Bone marrow (tissue), 2 donors: Measurements from ENCODE around the gene MYRFL.
"Not testable (repeated sequence)": the region's sequence is repeated elsewhere in the genome, so short reads cannot be mapped to it uniquely, and the experiment has no call there.

Experiments used
- DNase-seq, 2 donors: peaks; one replicate each; lab custom pipeline; 2025; lab: John Stamatoyannopoulos, UW

MYRFL gene

DNA sequence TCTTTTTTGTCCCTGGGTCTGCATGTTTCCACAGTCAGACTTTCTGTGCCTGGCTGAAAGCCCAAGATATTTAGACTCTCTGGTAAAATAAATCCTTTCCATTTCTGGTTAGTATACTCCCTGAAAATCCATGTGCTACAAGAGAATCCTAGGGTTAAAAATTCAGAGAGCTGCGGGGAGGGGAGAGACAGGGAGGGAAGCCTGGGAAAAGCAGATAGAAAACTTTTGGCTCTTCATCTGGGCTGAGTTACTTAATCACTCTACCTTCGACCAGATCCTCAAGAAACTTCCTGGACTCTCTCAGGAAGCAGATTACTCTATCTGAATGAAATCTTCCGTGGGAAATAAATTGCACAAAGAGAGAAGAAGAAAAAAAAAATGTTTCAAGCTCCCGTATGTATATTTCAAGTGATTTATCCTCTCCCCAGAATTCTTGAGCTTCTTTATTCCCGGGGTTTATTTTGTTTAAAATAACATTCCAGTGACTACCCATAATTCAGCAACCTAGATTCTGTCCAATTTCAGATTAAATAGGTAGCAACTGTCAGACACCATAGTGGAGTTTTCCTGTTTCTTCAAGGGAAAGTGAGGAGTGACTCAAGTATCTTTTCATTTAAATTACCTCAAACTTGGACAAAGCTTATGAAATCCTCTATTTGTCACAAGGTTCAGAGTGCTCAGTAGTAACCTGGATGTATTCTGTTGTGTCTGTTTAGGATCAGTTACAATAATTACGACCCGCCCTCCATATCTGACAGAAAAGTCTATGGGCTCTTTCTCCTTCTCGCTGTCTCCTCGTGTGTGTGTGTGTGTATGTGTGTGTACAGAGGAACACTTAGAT lies 163.7 kb downstream of the MYRFL start:
- DNase-seq: no peak

DNA sequence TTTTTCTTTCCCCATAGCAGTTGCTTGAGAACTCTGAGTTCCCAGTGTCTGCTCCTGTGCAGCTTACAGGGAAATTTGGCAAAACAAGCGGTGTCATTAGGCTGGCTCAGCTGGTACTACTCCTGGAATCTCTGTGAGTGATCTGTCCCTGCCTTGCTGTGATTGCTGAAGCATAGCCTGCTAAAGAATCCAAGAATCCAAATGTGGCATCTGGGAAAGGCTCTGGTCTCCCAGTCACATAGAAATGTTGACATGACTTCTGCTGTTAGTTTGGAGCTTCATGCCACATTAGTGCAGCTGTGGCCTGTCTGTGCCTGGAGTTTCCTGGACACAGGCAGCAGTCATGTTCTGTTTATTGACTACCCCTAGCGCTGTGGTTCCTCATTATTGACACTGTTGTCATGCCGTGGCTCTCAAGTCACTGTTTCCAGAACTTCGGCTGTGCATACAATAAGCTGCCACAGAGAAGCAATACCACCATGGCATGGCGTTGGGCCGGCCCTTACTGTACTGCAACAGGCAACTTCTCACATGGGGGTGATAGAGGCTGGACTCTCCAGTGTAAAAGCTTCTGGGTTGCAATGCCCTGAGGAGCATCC lies 166.8 kb downstream of the MYRFL start:
- DNase-seq: no peak

DNA sequence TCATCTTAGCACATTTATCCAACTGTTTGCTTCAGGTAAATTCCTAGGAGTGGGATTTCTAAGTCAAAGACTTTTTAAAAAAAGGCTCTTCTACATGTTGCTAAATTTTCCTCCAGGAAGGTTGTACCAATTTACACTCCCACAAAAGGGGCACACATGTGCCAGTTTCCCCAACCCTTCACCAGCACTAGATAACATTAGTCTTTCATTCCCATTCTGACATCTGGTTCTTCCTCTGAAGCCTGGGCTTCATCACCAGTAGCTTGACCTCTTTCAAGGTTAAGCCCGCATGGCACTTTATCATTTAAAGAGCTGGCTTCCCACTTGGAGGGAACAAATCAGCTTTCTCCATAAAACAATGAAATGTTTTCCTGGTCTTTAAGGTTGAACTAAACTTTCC lies 168.4 kb downstream of the MYRFL start:
- DNase-seq: no peak

DNA sequence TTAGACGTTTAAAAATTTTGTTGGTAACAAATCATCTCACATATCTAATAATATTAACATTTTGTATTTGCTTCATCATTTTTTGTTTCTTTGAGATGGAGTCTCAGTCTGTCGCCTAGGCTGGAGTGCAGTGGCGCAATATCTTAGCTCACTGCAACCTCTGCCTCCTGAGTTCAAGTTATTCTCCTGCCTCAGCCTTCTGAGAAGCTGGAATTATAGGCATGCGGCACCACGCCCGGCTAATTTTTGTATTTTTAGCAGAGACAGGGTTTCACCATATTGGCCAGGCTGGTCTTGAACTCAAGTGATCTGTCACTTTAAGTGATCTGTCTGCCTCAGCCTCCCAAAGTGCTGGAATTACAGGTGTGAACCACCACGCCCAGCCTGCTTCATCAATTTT lies 169.1 kb downstream of the MYRFL start:
- not testable (repeated sequence) for DNase-seq

DNA sequence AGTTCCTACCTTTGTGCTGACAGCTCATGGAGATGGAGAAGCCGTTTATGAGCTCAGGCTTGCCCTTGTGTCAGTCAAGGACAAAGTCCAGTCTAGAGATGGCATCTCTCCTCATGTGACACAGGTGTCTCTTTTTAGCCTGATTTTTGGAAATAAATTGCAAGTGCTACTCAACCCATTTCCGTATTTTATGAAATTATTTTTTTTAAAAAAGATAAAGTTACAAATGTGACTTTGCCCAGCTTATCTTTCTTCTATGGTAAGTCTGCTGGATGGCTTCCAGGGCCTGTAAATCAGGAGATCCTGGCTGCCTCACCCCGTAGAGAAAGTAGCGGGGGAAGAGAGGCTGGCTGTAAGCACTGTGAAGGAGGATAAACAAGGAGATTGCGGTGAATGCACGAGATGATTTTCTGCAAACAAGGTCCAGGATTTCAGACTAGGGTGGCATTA lies 169.7 kb downstream of the MYRFL start:
- DNase-seq: no peak

DNA sequence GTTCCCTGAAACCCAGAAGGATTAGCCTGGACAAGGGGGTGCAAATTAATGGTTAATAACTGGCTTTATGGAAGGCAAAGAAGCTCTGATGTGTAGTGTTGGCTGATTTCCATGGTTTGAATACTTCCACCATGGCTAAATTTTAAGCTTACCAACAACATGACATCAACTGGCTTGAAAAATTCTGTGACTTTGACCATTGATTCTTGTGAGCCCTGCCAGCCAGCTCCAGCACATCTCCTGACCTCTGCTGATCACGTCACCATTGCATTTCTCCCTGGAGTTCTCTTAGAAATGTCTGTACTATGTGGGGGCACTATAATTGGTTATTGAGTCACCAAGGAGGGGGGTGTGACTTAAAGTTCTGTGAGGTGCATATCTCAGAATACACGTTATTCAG lies 171.2 kb downstream of the MYRFL start:
- DNase-seq: no peak

DNA sequence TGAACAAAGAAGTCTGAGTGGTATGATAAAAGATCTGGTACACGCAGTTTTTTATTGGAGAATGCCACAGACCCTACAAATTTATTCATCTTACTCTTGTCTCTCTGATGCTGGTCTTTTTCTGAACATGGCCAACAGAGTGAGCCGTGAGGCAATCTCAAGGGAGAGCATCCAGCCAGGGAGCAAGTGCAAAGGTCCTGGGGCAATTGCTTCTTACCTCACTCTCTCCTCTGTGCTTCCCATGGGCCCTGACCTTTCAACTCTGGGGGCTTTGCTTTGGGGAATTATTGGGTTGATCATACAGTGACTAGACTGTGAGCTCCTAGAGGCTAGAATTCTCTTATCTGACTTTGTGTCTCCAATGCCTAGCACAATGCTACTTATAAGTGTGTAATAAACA lies 171.7 kb downstream of the MYRFL start:
- no peak for DNase-seq

DNA sequence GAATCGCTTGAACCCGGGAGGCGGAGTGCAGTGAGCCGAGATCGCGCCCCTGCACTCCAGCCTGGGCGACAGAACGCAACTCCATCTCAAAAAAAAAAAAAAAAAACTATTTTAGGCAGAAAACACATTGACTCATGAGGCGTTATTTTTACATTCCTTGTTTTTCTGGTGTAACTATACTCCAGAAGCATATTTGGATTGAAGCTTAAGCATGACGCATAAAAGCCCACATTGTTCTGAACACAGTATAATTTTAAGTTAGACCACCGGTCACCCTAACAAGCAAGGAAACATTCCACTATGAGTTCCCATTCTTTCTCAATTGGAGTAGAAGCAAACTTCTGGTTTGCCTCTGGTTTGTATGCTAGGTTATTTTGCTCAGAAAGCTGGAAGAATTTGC lies 173.0 kb downstream of the MYRFL start:
- DNase-seq: no peak

DNA sequence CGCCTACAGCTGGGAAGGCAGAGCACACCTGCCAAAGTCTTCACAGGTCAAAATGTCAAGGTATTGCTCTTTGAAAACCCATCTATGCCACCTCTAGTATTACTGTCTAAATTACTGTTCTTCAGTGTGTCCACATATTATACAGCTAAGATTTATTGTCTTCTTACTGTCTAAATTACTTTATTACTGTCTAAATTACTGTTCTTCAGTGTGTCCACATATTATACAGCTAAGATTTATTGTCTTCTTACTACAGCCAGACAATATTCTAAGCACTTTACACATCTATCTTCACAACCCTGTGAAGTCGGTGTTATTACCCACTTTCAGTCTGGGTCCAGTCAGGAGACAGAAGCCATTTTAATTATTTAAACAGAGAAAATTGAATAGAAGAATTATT lies 173.9 kb downstream of the MYRFL start:
- no peak for DNase-seq

DNA sequence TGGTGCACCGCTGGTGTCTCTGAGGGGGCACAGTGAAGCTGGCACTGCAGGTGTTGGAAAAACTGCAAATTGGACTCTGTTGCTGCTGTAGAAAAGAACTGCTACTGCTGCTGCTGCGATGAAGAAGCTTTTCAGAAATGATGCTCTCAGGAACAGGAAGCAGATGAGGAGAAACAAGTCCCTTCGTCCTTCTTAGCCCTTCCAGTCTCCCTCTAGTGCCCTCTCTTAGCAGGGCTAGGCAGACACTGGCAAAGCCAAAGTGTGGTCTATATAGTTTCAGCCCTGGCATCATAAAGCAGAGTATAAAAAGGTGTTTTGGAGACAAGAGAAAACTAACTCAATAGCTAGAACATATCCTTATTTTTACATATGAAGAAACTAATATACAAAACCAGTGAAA lies 174.5 kb downstream of the MYRFL start:
- DNase-seq: no peak

DNA sequence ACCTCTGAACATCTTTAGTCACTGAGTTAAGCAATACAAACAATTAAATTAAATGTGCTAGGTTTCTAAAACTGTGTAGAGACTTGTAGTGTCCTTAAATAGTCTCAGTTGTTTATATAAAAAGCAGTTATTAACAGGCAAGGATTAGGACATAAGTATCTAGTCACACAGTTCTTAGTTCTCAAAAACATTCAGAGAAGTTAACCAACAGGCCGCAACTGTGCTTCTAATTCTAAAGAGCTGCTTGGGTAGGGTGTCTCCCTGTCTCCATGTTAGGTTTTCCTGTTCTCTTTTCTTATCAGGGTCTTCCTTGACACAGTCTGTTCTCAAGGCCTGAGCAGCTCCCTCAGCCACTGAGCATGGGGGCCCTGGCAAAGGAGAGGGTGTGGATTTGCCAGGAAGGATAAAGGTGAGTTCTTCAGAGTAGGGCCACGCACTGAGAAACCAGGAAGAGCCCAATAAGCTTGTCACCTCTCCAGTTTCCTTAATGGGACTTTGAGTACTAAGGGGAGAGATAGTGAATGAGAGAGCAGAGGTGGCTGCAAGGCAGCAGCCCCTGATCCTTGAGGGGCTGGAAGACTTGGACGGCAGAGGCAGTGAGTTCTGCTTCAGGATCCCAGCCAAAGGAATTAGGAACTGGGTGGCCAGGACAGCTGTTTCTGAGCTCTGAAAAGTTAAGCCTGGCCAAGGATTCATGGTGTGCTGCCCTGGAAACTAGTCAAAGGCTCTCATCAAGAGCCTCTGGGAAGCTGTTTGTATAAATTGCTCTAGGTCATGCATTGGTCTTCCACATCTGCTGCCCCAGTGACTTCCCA lies 177.3 kb downstream of the MYRFL start:
- DNase-seq: no peak

DNA sequence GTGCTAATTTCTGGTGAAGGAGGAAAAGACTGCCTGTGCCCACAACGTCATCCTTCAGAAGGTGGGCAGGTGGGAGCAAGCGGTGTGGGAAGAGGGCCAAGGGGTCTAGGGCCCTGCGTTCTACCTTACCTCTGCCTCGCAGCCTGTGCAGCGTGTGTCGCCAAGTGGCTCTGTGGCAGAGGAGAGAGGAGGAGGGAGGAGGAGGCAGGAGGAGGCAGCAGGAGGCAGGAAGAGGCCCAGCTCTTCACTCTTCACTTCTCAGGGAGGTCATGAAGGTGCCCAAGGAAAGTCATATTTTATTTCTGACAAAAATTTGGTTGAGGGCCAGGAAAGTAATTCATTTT lies 177.9 kb downstream of the MYRFL start:
- no peak for DNase-seq

DNA sequence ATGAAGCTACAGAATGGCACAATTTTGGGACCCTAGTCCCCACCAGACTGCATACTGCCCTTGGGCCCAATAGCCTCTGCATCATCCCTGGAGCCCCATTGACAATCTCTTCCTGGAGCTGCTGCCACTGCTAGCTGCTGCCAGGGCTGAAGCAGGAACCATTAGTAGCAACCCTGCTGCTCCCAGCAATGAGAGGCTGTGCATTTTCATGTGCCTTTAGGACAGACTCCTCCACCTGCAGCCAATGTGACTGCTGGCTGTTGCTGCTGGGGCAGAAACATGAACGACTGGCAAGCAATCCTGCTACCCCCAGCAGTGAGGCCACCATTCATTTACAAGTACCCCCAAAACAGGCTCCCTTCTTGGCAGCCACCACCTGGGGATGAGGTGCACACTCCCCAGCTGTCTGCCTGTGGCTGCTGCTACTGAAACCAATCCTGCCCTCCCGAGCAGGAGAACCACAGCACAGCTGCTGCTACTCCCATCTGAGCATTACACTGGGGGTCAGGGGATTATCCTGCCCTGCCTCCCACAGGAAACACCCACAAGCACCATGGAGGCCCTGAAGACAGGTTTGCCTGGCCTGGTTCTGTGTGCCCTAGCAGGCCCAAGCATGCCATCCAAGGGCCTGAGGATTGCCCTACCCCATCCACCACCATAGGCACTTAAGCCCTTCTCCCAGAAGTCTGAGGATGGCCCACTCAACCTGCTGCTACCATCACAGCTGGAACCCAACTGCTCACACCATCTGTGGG lies 181.0 kb downstream of the MYRFL start:
- no peak for DNase-seq

DNA sequence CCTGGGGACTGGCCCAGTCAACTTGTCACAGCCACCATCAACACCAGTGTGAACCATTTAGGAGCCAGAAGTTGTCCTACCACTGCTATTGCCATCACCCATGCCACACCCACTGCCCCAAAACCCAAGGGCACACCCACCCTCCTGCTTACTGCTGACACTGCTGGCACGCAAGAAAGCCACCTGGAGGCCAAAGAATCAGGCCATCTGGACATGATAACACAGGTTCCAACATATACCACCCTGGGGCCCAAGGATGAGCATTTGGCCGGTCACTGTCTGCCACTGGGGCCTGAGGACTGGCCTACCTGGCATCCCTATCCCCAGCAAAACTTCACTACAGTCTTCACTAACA lies 181.6 kb downstream of the MYRFL start:
- no peak for DNase-seq

DNA sequence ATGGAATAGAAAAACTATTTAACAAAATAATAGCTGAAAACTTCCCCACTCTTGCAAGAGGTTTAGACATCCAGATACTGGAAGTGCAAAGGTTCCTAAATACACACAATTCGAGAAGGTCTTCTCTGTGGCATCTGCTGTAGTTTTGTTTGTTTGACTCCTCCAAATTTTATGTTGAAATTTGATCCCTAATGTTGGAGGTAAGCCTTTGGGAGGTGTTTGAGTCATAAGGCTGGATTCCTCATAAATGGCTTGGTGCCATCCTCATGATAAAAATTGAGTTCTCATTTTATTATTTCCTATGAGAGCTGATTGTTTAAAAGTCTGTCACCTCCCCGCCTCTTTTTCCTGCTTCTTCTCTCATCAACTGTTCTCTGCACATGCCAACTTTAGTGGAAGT lies 182.7 kb downstream of the MYRFL start:
- no peak for DNase-seq
